HFF-Myc (cell line): Measurements from ENCODE around the gene KIF22.
"Not testable (repeated sequence)": the region's sequence is repeated elsewhere in the genome, so short reads cannot be mapped to it uniquely, and the experiment has no call there.

Experiments used
- DNase-seq: peaks from one replicate; pipeline ENCODE4 v3.0.0-alpha.2; 2011; ENCODE audit warnings: low read depth; ENCODE audit errors: extremely low read depth
- H3K4me3 ChIP-seq: replicated peaks from 2 replicates; pipeline ENCODE4 v1.5.1; 2011; ENCODE audit warnings: low read depth, mild to moderate bottlenecking, control low read depth, low read length
- CTCF ChIP-seq: IDR thresholded peaks from 2 replicates; pipeline ENCODE4 v1.5.1; 2012; ENCODE audit warnings: mild to moderate bottlenecking, low read depth, low read length, control low read depth; ENCODE audit errors: missing control alignments

The KIF22 gene

GRCh38 chr16:29745853-29746345 is 44.7 kb upstream of the KIF22 start, which contains the start of gene C16orf54:
Gene C16orf54, minus strand, starts transcription at chr16:29745990. Its CDS starts 1,039 bp downstream, at chr16:29744951.
- no peak within 1 kb of the TSS for H3K4me3 ChIP-seq
- no peak for DNase-seq
- no peak for TF ChIP-seq CTCF

GRCh38 chr16:29746518-29746917 is 44.0 kb upstream of the KIF22 start:
- not testable (repeated sequence) for H3K4me3 ChIP-seq, DNase-seq

- no peak for TF ChIP-seq CTCF
- no peak for DNase-seq
- no peak overlapping the region for H3K4me3 ChIP-seq
These were observed 42.4 kb upstream of the KIF22 start for GRCh38 chr16:29747947-29748759.

GRCh38 chr16:29748760-29749149 is 41.8 kb upstream of the KIF22 start:
- H3K4me3 ChIP-seq, DNase-seq: not testable (repeated sequence)

- no peak overlapping the region for H3K4me3 ChIP-seq
- DNase-seq = no peak
- no peak for TF ChIP-seq CTCF
These were observed 37.0 kb upstream of the KIF22 start for GRCh38 chr16:29753516-29753915.

GRCh38 chr16:29756654-29757053 is 33.9 kb upstream of the KIF22 start:
- TF ChIP-seq CTCF = no peak
- no peak overlapping the region for H3K4me3 ChIP-seq
- no peak for DNase-seq

- not testable (repeated sequence) for H3K4me3 ChIP-seq, DNase-seq
These were observed 33.5 kb upstream of the KIF22 start for GRCh38 chr16:29757086-29757485.

- no peak for DNase-seq
- TF ChIP-seq CTCF = no peak
- H3K4me3 ChIP-seq = no peak overlapping the region
These were observed 32.5 kb upstream of the KIF22 start for GRCh38 chr16:29757950-29758466.
